ENCODE measurements around the gene BTD. TPM values are rescaled to one million over a fixed set of nuclear protein-coding genes. Genes with fewer than 3 reads are reported as not detected.

The BTD gene
- total and polyA plus RNA-seq, 2 experiments from 2014 or later: 17.8 to 20.0 TPM

GRCh38 chr3:15656342-15656741 lies 54.8 kb downstream of the BTD start:
- H3K4me3 ChIP-seq: no peak overlapping the region
- no peak overlapping the region for H2AFZ ChIP-seq
- H3K9me3 Mint-ChIP-seq: peaks cover 33% of the 10 kb centered on the region
- DNase-seq (ENCODE audit: low spot score) (no peak), ATAC-seq (no peak)
- H3K4me2 ChIP-seq: no peak overlapping the region
- H3K36me3 Mint-ChIP-seq (ENCODE audit: low read depth): peaks cover 13% of the 10 kb centered on the region
- H3K4me1 Mint-ChIP-seq: peaks cover 2% of the 10 kb centered on the region; the same call in 1 of the 3 replicates
- H3K27me3 Mint-ChIP-seq (ENCODE audit: insufficient read depth, low read depth, poor library complexity): peaks cover 2% of the 10 kb centered on the region
- H3K36me3 ChIP-seq (ENCODE audit: insufficient read depth): peaks cover 5% of the 10 kb centered on the region; the same call in 1 of the 2 replicates
- TF ChIP-seq JUNB (IDR thresholded peaks at IDR 0.05; ENCODE audit: unreplicated experiment) (no peak), ETS1 (IDR thresholded peaks at IDR 0.05) (no peak), CREB1 (CRISPR knock-in tag; IDR thresholded peaks at IDR 0.05; ENCODE audit: low read depth) (no peak), POLR2AphosphoS5 (IDR thresholded peaks at IDR 0.05; ENCODE audit: low read depth) (no peak), NANOG (IDR thresholded peaks at IDR 0.05; ENCODE audit: borderline replicate concordance) (no peak), ZNF114 (CRISPR knock-in tag; IDR thresholded peaks at IDR 0.05) (no peak), REST (IDR thresholded peaks at IDR 0.05; ENCODE audit: unreplicated experiment) (no peak), ZNF331 (CRISPR knock-in tag; IDR thresholded peaks at IDR 0.05; ENCODE audit: low read depth) (no peak), EZH2 (IDR thresholded peaks at IDR 0.05; ENCODE audit: low read depth, unreplicated experiment) (no peak), STAT1 (IDR thresholded peaks at IDR 0.05; ENCODE audit: unreplicated experiment) (no peak), CTCF (conservative IDR thresholded peaks at IDR 0.05; ENCODE audit: low read depth in 2 of 2) (no peak), EZH2phosphoT487 (IDR thresholded peaks at IDR 0.05; ENCODE audit: unreplicated experiment) (no peak)
- TF ChIP-seq, protein P1, sequence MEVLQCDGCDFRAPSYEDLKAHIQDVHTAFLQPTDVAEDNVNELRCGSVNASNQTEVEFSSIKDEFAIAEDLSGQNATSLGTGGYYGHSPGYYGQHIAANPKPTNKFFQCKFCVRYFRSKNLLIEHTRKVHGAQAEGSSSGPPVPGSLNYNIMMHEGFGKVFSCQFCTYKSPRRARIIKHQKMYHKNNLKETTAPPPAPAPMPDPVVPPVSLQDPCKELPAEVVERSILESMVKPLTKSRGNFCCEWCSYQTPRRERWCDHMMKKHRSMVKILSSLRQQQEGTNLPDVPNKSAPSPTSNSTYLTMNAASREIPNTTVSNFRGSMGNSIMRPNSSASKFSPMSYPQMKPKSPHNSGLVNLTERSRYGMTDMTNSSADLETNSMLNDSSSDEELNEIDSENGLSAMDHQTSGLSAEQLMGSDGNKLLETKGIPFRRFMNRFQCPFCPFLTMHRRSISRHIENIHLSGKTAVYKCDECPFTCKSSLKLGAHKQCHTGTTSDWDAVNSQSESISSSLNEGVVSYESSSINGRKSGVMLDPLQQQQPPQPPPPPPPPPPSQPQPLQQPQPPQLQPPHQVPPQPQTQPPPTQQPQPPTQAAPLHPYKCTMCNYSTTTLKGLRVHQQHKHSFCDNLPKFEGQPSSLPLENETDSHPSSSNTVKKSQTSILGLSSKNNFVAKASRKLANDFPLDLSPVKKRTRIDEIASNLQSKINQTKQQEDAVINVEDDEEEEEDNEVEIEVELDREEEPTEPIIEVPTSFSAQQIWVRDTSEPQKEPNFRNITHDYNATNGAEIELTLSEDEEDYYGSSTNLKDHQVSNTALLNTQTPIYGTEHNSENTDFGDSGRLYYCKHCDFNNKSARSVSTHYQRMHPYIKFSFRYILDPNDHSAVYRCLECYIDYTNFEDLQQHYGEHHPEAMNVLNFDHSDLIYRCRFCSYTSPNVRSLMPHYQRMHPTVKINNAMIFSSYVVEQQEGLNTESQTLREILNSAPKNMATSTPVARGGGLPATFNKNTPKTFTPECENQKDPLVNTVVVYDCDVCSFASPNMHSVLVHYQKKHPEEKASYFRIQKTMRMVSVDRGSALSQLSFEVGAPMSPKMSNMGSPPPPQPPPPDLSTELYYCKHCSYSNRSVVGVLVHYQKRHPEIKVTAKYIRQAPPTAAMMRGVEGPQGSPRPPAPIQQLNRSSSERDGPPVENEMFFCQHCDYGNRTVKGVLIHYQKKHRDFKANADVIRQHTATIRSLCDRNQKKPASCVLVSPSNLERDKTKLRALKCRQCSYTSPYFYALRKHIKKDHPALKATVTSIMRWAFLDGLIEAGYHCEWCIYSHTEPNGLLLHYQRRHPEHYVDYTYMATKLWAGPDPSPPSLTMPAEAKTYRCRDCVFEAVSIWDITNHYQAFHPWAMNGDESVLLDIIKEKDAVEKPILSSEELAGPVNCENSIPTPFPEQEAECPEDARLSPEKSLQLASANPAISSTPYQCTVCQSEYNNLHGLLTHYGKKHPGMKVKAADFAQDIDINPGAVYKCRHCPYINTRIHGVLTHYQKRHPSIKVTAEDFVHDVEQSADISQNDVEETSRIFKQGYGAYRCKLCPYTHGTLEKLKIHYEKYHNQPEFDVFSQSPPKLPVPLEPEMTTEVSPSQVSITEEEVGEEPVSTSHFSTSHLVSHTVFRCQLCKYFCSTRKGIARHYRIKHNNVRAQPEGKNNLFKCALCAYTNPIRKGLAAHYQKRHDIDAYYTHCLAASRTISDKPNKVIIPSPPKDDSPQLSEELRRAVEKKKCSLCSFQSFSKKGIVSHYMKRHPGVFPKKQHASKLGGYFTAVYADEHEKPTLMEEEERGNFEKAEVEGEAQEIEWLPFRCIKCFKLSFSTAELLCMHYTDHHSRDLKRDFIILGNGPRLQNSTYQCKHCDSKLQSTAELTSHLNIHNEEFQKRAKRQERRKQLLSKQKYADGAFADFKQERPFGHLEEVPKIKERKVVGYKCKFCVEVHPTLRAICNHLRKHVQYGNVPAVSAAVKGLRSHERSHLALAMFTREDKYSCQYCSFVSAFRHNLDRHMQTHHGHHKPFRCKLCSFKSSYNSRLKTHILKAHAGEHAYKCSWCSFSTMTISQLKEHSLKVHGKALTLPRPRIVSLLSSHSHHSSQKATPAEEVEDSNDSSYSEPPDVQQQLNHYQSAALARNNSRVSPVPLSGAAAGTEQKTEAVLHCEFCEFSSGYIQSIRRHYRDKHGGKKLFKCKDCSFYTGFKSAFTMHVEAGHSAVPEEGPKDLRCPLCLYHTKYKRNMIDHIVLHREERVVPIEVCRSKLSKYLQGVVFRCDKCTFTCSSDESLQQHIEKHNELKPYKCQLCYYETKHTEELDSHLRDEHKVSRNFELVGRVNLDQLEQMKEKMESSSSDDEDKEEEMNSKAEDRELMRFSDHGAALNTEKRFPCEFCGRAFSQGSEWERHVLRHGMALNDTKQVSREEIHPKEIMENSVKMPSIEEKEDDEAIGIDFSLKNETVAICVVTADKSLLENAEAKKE (CRISPR knock-in tag; IDR thresholded peaks at IDR 0.05): no peak
- H3K79me2 ChIP-seq (replicated peaks; ENCODE audit: insufficient read depth): no peaks in the 10 kb centered on the region
- no peaks in the 10 kb centered on the region for H3K4me1 ChIP-seq (ENCODE audit: insufficient read depth)
- H4K20me1 ChIP-seq (replicated peaks; ENCODE audit: insufficient read depth): no peaks in the 10 kb centered on the region
- no peak overlapping the region for H3K27ac ChIP-seq (ENCODE audit: low read depth)
- H3K4me3 Mint-ChIP-seq: no peak overlapping the region
- H3K27me3 ChIP-seq (ENCODE audit: insufficient read depth): no peaks in the 10 kb centered on the region
- no peak overlapping the region for H3K27ac Mint-ChIP-seq
- H3F3A ChIP-seq (replicated peaks; ENCODE audit: low read depth): 0 out of 2 replicates have a peak, but pooled peaks cover 2% of the 10 kb centered on the region
- H3K9me2 ChIP-seq (ENCODE audit: insufficient read depth): no peaks in the 10 kb centered on the region
